ENCODE measurements around the gene RASSF10.

- TF ChIP-seq POLR2A (IDR thresholded peaks at IDR 0.05) (no peak), CTCF (IDR thresholded peaks at IDR 0.05) (no peak)
Observed at GRCh38 chr11:12986194-12986898, 22.8 kb upstream of the RASSF10 start.
